Putamen (tissue), 1 donor: ENCODE data around the gene ERICH6B.

Source experiments
- DNase-seq: peaks from one replicate; pipeline ENCODE4 v3.0.0-alpha.2; 2016; ENCODE audit warnings: low spot score

The ERICH6B gene

GRCh38 chr13:45601680-45602079, 13.9 kb downstream of the ERICH6B start:
- no peak for DNase-seq

- no peak for DNase-seq
Observed at GRCh38 chr13:45598597-45598996, 16.9 kb downstream of the ERICH6B start.

GRCh38 chr13:45596800-45597475, 18.6 kb downstream of the ERICH6B start:
- peak; percentile 73 for DNase-seq

- DNase-seq: no peak
Observed at GRCh38 chr13:45595965-45596364, 19.6 kb downstream of the ERICH6B start.

GRCh38 chr13:45594764-45595163, 20.8 kb downstream of the ERICH6B start:
- no peak for DNase-seq

GRCh38 chr13:45594227-45594626, 21.3 kb downstream of the ERICH6B start:
- DNase-seq: no peak

GRCh38 chr13:45592758-45593157, 22.8 kb downstream of the ERICH6B start:
- DNase-seq: no peak

GRCh38 chr13:45590066-45590465, 25.5 kb downstream of the ERICH6B start:
- DNase-seq: no peak

- no peak for DNase-seq
Observed at GRCh38 chr13:45587897-45588296, 27.6 kb downstream of the ERICH6B start.

- no peak for DNase-seq
Observed at GRCh38 chr13:45584816-45585215, 30.7 kb downstream of the ERICH6B start.

GRCh38 chr13:45582408-45583076, 33.0 kb downstream of the ERICH6B start:
- DNase-seq: no peak

GRCh38 chr13:45576466-45576865, 39.1 kb downstream of the ERICH6B start:
- DNase-seq: no peak

- DNase-seq: no peak
Observed at GRCh38 chr13:45575830-45576180, 39.7 kb downstream of the ERICH6B start.

- DNase-seq: no peak
Observed at GRCh38 chr13:45575146-45575829, 40.3 kb downstream of the ERICH6B start.

- no peak for DNase-seq
Observed at GRCh38 chr13:45565331-45565730, 50.2 kb downstream of the ERICH6B start.

GRCh38 chr13:45564133-45564776, 51.3 kb downstream of the ERICH6B start:
- no peak for DNase-seq

- DNase-seq: no peak
Observed at GRCh38 chr13:45554604-45555109, 60.9 kb downstream of the ERICH6B start.

GRCh38 chr13:45548281-45548680, 67.3 kb downstream of the ERICH6B start:
- no peak for DNase-seq

GRCh38 chr13:45546410-45546765, 69.2 kb downstream of the ERICH6B start:
- no peak for DNase-seq

- DNase-seq: no peak
Observed at GRCh38 chr13:45545686-45546409, 69.7 kb downstream of the ERICH6B start.

GRCh38 chr13:45544520-45544919, 71.0 kb downstream of the ERICH6B start:
- no peak for DNase-seq

- no peak for DNase-seq
Observed at GRCh38 chr13:45542878-45543277, 72.7 kb downstream of the ERICH6B start.
